ENCODE measurements around the gene GLP1R. TPM values are rescaled to one million over a fixed set of nuclear protein-coding genes. Genes with fewer than 3 reads are reported as not detected.

Gene GLP1R
- total RNA-seq, 1 experiment from 2014 or later: 1.8 TPM

- H3K27me3 Mint-ChIP-seq (ENCODE audit: low read depth): peaks cover 4% of the 10 kb centered on the region; the same call in 1 of the 2 replicates
- H3K36me3 Mint-ChIP-seq: no peaks in the 10 kb centered on the region
- no peak for ATAC-seq
- ChIA-PET POLR2A (no interaction called here), CTCF (interaction anchor here (2.1 kb wide), 1 partner anchor 9 kb away, joined by 16 read pairs; no protein-coding TSS in a partner anchor)
- no peak overlapping the region for H3K27ac Mint-ChIP-seq
- H3K4me1 Mint-ChIP-seq: peaks cover 15% of the 10 kb centered on the region
- DNase-seq (ENCODE audit: low spot score): no peak
- H3K4me3 Mint-ChIP-seq: no peak overlapping the region
- TF ChIP-seq, protein P1, sequence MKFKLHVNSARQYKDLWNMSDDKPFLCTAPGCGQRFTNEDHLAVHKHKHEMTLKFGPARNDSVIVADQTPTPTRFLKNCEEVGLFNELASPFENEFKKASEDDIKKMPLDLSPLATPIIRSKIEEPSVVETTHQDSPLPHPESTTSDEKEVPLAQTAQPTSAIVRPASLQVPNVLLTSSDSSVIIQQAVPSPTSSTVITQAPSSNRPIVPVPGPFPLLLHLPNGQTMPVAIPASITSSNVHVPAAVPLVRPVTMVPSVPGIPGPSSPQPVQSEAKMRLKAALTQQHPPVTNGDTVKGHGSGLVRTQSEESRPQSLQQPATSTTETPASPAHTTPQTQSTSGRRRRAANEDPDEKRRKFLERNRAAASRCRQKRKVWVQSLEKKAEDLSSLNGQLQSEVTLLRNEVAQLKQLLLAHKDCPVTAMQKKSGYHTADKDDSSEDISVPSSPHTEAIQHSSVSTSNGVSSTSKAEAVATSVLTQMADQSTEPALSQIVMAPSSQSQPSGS (CRISPR knock-in tag; IDR thresholded peaks at IDR 0.05; ENCODE audit: borderline replicate concordance, low read depth): no peak
- TF ChIP-seq SP1 (CRISPR knock-in tag; conservative IDR thresholded peaks at IDR 0.05) (no peak), CREB1 (CRISPR knock-in tag; IDR thresholded peaks at IDR 0.05) (no peak), MXD4 (CRISPR knock-in tag; IDR thresholded peaks at IDR 0.05; ENCODE audit: borderline replicate concordance) (no peak), ZNF671 (CRISPR knock-in tag; IDR thresholded peaks at IDR 0.05) (no peak), CREM (CRISPR knock-in tag; IDR thresholded peaks at IDR 0.05) (no peak), CTCF (IDR thresholded peaks at IDR 0.05) (no peak), E2F5 (CRISPR knock-in tag; IDR thresholded peaks at IDR 0.05) (no peak), ZNF281 (CRISPR knock-in tag; IDR thresholded peaks at IDR 0.05) (no peak), ZNF121 (CRISPR knock-in tag; IDR thresholded peaks at IDR 0.05) (no peak), IRF2 (CRISPR knock-in tag; IDR thresholded peaks at IDR 0.05; ENCODE audit: borderline replicate concordance, low read depth) (no peak), GABPB1 (CRISPR knock-in tag; IDR thresholded peaks at IDR 0.05) (no peak), NFYB (CRISPR knock-in tag; conservative IDR thresholded peaks at IDR 0.05; ENCODE audit: low read depth) (no peak), OVOL2 (CRISPR knock-in tag; IDR thresholded peaks at IDR 0.05; ENCODE audit: borderline replicate concordance) (no peak), ATF3 (CRISPR knock-in tag; conservative IDR thresholded peaks at IDR 0.05) (no peak), ELF4 (CRISPR knock-in tag; IDR thresholded peaks at IDR 0.05; ENCODE audit: low read depth) (no peak), E2F1 (CRISPR knock-in tag; IDR thresholded peaks at IDR 0.05) (no peak)
- TF ChIP-seq, protein P2, sequence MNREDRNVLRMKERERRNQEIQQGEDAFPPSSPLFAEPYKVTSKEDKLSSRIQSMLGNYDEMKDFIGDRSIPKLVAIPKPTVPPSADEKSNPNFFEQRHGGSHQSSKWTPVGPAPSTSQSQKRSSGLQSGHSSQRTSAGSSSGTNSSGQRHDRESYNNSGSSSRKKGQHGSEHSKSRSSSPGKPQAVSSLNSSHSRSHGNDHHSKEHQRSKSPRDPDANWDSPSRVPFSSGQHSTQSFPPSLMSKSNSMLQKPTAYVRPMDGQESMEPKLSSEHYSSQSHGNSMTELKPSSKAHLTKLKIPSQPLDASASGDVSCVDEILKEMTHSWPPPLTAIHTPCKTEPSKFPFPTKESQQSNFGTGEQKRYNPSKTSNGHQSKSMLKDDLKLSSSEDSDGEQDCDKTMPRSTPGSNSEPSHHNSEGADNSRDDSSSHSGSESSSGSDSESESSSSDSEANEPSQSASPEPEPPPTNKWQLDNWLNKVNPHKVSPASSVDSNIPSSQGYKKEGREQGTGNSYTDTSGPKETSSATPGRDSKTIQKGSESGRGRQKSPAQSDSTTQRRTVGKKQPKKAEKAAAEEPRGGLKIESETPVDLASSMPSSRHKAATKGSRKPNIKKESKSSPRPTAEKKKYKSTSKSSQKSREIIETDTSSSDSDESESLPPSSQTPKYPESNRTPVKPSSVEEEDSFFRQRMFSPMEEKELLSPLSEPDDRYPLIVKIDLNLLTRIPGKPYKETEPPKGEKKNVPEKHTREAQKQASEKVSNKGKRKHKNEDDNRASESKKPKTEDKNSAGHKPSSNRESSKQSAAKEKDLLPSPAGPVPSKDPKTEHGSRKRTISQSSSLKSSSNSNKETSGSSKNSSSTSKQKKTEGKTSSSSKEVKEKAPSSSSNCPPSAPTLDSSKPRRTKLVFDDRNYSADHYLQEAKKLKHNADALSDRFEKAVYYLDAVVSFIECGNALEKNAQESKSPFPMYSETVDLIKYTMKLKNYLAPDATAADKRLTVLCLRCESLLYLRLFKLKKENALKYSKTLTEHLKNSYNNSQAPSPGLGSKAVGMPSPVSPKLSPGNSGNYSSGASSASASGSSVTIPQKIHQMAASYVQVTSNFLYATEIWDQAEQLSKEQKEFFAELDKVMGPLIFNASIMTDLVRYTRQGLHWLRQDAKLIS (CRISPR knock-in tag; IDR thresholded peaks at IDR 0.05; ENCODE audit: borderline replicate concordance): no peak
- TF ChIP-seq, protein P3, sequence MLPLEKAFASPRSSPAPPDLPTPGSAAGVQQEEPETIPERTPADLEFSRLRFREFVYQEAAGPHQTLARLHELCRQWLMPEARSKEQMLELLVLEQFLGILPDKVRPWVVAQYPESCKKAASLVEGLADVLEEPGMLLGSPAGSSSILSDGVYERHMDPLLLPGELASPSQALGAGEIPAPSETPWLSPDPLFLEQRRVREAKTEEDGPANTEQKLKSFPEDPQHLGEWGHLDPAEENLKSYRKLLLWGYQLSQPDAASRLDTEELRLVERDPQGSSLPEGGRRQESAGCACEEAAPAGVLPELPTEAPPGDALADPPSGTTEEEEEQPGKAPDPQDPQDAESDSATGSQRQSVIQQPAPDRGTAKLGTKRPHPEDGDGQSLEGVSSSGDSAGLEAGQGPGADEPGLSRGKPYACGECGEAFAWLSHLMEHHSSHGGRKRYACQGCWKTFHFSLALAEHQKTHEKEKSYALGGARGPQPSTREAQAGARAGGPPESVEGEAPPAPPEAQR (CRISPR knock-in tag; IDR thresholded peaks at IDR 0.05): no peak
- TF ChIP-seq, protein P4, sequence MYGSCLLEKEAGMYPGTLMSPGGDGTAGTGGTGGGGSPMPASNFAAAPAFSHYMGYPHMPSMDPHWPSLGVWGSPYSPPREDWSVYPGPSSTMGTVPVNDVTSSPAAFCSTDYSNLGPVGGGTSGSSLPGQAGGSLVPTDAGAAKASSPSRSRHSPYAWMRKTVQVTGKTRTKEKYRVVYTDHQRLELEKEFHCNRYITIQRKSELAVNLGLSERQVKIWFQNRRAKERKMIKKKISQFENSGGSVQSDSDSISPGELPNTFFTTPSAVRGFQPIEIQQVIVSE (CRISPR knock-in tag; IDR thresholded peaks at IDR 0.05; ENCODE audit: borderline replicate concordance): no peak
- no peaks in the 10 kb centered on the region for H3K9me3 Mint-ChIP-seq
These were observed 62.7 kb downstream of the GLP1R start for GRCh38 chr6:39111280-39111679.

Data from WTC11 (cell line).